Tibial nerve (tissue), 4 donors: Measurements from ENCODE around the gene SPRYD7. TPM values are rescaled to one million over a fixed set of nuclear protein-coding genes. Genes with fewer than 3 reads are reported as not detected.

Source experiments
- DNase-seq, 2 donors: peaks; one replicate each; pipeline ENCODE4 v3.0.0-alpha.2; 2019; ENCODE audit warnings: low spot score in 2 of 2
- H3K27ac ChIP-seq, 4 donors: fragments of 200-600 bp; sonication (generic) in 3 of 4; one replicate each; pipeline ENCODE4 v1.5.1; 2017 to 2019; ENCODE audit warnings: mild to moderate bottlenecking in 1 of 4
- H3K27me3 ChIP-seq, 2 donors: fragments of 200-600 bp; sonication (generic) in 1 of 2; one replicate each; pipeline versions ENCODE4 v1.5.1 to v1.6.0; 2017 to 2019
- H3K36me3 ChIP-seq, 3 donors: fragments of 200-600 bp; sonication (generic); one replicate each; pipeline ENCODE4 v1.5.1; 2018 to 2019
- H3K4me1 ChIP-seq, 4 donors: fragments of 200-600 bp; sonication (generic) in 3 of 4; one replicate each; pipeline ENCODE4 v1.5.1; 2017 to 2019
- H3K4me3 ChIP-seq, 4 donors: fragments of 200-600 bp; sonication (generic) in 3 of 4; one replicate each; pipeline ENCODE4 v1.5.1; 2017 to 2019; ENCODE audit warnings: mild to moderate bottlenecking in 1 of 4, moderate library complexity in 1 of 4
- H3K9me3 ChIP-seq, 4 donors: fragments of 200-600 bp; sonication (generic) in 3 of 4; one replicate each; pipeline ENCODE4 v1.5.1; 2017 to 2019
- EP300 ChIP-seq, 2 donors: sonication (generic); formaldehyde crosslinking; IDR thresholded peaks; one replicate each; pipeline ENCODE4 v1.6.1; 2017; ENCODE audit warnings: antibody characterized with exemption in 2 of 2, mild to moderate bottlenecking in 1 of 2
- POLR2A ChIP-seq, 2 donors: fragments of 450-650 bp; IDR thresholded peaks; one replicate each; pipeline ENCODE4 v1.6.1; 2017; ENCODE audit warnings: antibody characterized with exemption in 2 of 2, mild to moderate bottlenecking in 2 of 2, moderate library complexity in 2 of 2
- WGBS, 2 donors: methylation state at CpG; one replicate each; pipeline ENCODE4 v1.1.5; 2018; 5-methylcytosine and 5-hydroxymethylcytosine counted together
- total RNA-seq, 4 donors: library from RNA; depleted of rRNA; stranded (reverse); fragments of >200 nt; gene quantifications; one replicate each; pipeline ENCODE4 v1.1.0, GENCODE V29; 2016
- TF ChIP-seq, protein P1 (sequence below), 5 experiments: fragments of 200-600 bp in 3 of 5; fragments of 450-650 bp in 2 of 5; sonication (generic) in 3 of 5; IDR thresholded peaks; one replicate each; pipeline ENCODE4 v1.5.1; 2016 to 2019; ENCODE audit warnings: antibody characterized with exemption in 5 of 5, mild to moderate bottlenecking in 3 of 5, moderate library complexity in 2 of 5

SPRYD7 gene
- total RNA-seq, 4 donors from 2014 or later: 5.5 to 9.4 (median 7.5) TPM

DNA sequence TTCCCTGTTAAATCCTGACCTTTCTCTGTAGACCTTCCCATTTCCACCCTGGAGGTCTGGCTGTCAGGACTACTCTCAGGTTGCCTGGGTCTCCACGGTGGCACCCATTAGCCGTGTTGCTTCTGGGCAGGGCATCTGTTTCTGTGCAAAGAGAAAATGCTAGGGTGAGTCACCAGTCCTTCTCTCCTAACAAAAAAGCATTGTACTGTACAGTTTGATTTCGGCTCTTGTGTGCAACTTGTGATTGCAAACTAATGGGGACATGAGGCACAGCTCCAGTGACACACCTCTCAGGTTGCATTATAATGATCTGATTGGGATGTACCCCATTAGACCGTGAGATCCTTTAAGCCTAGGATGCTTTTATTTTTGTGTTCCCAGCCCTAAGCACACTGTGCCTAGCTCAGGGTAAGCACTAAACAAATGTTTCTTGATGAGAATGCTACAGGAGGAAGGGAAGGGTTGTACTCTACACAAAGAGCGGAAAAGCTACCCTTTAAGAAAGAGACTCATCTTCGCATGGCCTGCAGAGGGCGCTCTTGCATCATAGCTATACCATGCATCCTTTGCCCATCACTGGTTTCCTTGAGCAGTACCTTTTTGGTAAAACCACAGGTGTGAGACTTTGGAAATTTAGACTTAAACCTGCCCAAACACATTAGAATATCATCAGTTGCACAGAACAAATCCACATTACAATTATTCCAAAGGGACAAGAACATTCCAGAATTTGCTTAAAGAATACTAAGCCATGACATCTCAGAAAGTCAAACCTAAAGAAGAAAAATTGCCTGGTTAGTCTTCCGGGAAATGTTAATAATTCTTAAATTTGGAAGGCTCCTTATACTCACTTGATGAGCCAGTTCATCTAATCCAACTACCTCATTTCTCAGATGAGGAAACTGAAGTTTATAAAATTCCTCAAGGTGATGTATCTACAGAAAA is 40.4 kb upstream of the SPRYD7 start:
- TF ChIP-seq, protein P1, sequence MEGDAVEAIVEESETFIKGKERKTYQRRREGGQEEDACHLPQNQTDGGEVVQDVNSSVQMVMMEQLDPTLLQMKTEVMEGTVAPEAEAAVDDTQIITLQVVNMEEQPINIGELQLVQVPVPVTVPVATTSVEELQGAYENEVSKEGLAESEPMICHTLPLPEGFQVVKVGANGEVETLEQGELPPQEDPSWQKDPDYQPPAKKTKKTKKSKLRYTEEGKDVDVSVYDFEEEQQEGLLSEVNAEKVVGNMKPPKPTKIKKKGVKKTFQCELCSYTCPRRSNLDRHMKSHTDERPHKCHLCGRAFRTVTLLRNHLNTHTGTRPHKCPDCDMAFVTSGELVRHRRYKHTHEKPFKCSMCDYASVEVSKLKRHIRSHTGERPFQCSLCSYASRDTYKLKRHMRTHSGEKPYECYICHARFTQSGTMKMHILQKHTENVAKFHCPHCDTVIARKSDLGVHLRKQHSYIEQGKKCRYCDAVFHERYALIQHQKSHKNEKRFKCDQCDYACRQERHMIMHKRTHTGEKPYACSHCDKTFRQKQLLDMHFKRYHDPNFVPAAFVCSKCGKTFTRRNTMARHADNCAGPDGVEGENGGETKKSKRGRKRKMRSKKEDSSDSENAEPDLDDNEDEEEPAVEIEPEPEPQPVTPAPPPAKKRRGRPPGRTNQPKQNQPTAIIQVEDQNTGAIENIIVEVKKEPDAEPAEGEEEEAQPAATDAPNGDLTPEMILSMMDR (IDR thresholded peaks at IDR 0.05): peak; percentile 73 to 84 (median 82)
- no peak for TF ChIP-seq EP300 (IDR thresholded peaks at IDR 0.05)
- WGBS, 2 donors: 40 to 44% methylated on average over 8 of the region's 8 CpGs
- DNase-seq: peak; percentile 65 to 73

GRCh38 chr13:49975826-49976225 is 39.7 kb upstream of the SPRYD7 start:
- Histone ChIP-seq H3K27me3 (no peaks in the 10 kb centered on the region), H3K36me3 (peaks cover 0 to 22% (median 0%) of the 10 kb centered on the region in 3 donors), H3K4me1 (peaks cover 0 to 7% (median 0%) of the 10 kb centered on the region in 4 donors), H3K27ac (no peak overlapping the region), H3K9me3 (no peaks in the 10 kb centered on the region), H3K4me3 (no peak overlapping the region)
- TF ChIP-seq EP300 (IDR thresholded peaks at IDR 0.05): no peak
- TF ChIP-seq, protein P1 (IDR thresholded peaks at IDR 0.05): no peak
- TF ChIP-seq POLR2A (IDR thresholded peaks at IDR 0.05): no peak
- no peak for DNase-seq
- 84 to 91% methylated on average over 1 of the region's 1 CpG for WGBS, 2 donors

More for the DNA sequence above, 40.4 kb upstream of the SPRYD7 start:
- H3K4me1 ChIP-seq: peaks cover 0 to 7% (median 0%) of the 10 kb centered on the region in 4 donors
- H3K9me3 ChIP-seq: no peaks in the 10 kb centered on the region
- H3K27me3 ChIP-seq: no peaks in the 10 kb centered on the region
- peak overlapping the region in 2 of 4 donors; percentile 4 to 16 for H3K27ac ChIP-seq
- peaks cover 0 to 15% (median 0%) of the 10 kb centered on the region in 3 donors for H3K36me3 ChIP-seq
- H3K4me3 ChIP-seq: no peak overlapping the region

- H3K9me3 ChIP-seq: no peaks in the 10 kb centered on the region
- H3K27ac ChIP-seq: peak overlapping the region in 1 of 4 donors; percentile 5
- WGBS, 2 donors: 83 to 90% methylated on average over 4 of the region's 4 CpGs
- peaks cover 0 to 49% (median 0%) of the 10 kb centered on the region in 3 donors for H3K36me3 ChIP-seq
- no peaks in the 10 kb centered on the region for H3K27me3 ChIP-seq
- H3K4me3 ChIP-seq: no peak overlapping the region
- TF ChIP-seq, protein P1 (IDR thresholded peaks at IDR 0.05): no peak
- TF ChIP-seq EP300 (IDR thresholded peaks at IDR 0.05): no peak
- no peak for TF ChIP-seq POLR2A (IDR thresholded peaks at IDR 0.05)
- peaks cover 0 to 7% (median 0%) of the 10 kb centered on the region in 4 donors for H3K4me1 ChIP-seq
- no peak for DNase-seq
These were observed 36.6 kb upstream of the SPRYD7 start for GRCh38 chr13:49972709-49973108.

DNA sequence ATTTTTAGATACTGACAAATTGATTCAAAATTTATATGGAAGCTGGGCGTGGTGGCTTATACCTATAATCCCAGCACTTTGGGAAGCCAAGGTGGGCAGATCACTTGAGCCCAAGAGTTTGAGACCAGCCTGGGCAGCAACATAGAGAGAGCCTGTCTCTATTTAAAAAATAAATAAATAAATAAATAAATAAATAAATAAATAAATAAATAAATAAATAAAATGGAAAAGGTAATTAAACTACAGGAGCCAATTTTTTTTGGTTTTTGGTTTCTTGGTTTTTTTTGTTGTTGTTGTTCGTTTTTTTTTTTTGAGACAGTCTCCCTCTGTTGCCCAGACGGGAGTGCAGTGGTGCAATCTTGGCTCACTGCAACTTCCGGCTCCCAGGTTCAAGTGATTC is 31.3 kb upstream of the SPRYD7 start:
- no peak for DNase-seq
- Histone ChIP-seq H3K27me3 (no peaks in the 10 kb centered on the region), H3K4me3 (no peak overlapping the region), H3K36me3 (peaks cover 0 to 83% (median 0%) of the 10 kb centered on the region in 3 donors), H3K27ac (no peak overlapping the region), H3K9me3 (peaks cover 0 to 36% (median 4%) of the 10 kb centered on the region in 4 donors), H3K4me1 (no peaks in the 10 kb centered on the region)
- TF ChIP-seq EP300 (IDR thresholded peaks at IDR 0.05) (no peak), POLR2A (IDR thresholded peaks at IDR 0.05) (no peak)
- TF ChIP-seq, protein P1 (IDR thresholded peaks at IDR 0.05): no peak
- WGBS, 2 donors: 92 to 97% methylated on average over 4 of the region's 4 CpGs

GRCh38 chr13:49958321-49958720 is 22.2 kb upstream of the SPRYD7 start:
- H3K27me3 ChIP-seq: no peaks in the 10 kb centered on the region
- TF ChIP-seq POLR2A (IDR thresholded peaks at IDR 0.05) (no peak), EP300 (IDR thresholded peaks at IDR 0.05) (no peak)
- TF ChIP-seq, protein P1 (IDR thresholded peaks at IDR 0.05): no peak
- H3K27ac ChIP-seq: no peak overlapping the region
- peaks cover 0 to 32% (median 11%) of the 10 kb centered on the region in 4 donors for H3K9me3 ChIP-seq
- no peak overlapping the region for H3K4me3 ChIP-seq
- peaks cover 0 to 53% (median 0%) of the 10 kb centered on the region in 3 donors for H3K36me3 ChIP-seq
- no peaks in the 10 kb centered on the region for H3K4me1 ChIP-seq
- 57 to 67% methylated on average over 3 of the region's 3 CpGs for WGBS, 2 donors
- DNase-seq: no peak
